G401.6 (cell line): ENCODE measurements around the gene PLXND1.
"Not testable (repeated sequence)": the region's sequence is repeated elsewhere in the genome, so short reads cannot be mapped to it uniquely, and the experiment has no call there.

ENCODE experiments used
- FAIRE-seq: peaks from 2 replicates; lab custom pipeline; 2012; peaks lifted over from hg19 to GRCh38; lab: Jason Lieb, UNC

PLXND1 gene

GRCh38 chr3:129548104-129548965 is 58.1 kb downstream of the PLXND1 start:
- FAIRE-seq: no peak

- no peak for FAIRE-seq
These were observed 59.2 kb downstream of the PLXND1 start for GRCh38 chr3:129547241-129547640.

GRCh38 chr3:129545951-129546350 is 60.5 kb downstream of the PLXND1 start:
- not testable (repeated sequence) for FAIRE-seq

- FAIRE-seq: no peak
These were observed 62.5 kb downstream of the PLXND1 start for GRCh38 chr3:129543999-129544398.

GRCh38 chr3:129543156-129543790 is 63.2 kb downstream of the PLXND1 start, which contains the start of gene H1-8:
H1-8 (plus strand) TSS chr3:129543175; CDS start chr3:129543219, 44 bp downstream.
- no peak for FAIRE-seq

- FAIRE-seq: no peak
These were observed 63.7 kb downstream of the PLXND1 start for GRCh38 chr3:129542747-129543146.

GRCh38 chr3:129540776-129541516 is 65.5 kb downstream of the PLXND1 start:
- FAIRE-seq: no peak

- FAIRE-seq: no peak
These were observed 67.3 kb downstream of the PLXND1 start for GRCh38 chr3:129539206-129539605.

GRCh38 chr3:129536804-129537203 is 69.7 kb downstream of the PLXND1 start:
- no peak for FAIRE-seq

- FAIRE-seq: no peak
These were observed 70.2 kb downstream of the PLXND1 start for GRCh38 chr3:129536374-129536667.

- no peak for FAIRE-seq
These were observed 71.4 kb downstream of the PLXND1 start for GRCh38 chr3:129535075-129535474.

GRCh38 chr3:129534428-129535027 is 71.9 kb downstream of the PLXND1 start:
- no peak for FAIRE-seq

- FAIRE-seq: no peak
These were observed 73.1 kb downstream of the PLXND1 start for GRCh38 chr3:129533406-129533805.

- no peak for FAIRE-seq
These were observed 74.2 kb downstream of the PLXND1 start for GRCh38 chr3:129532261-129532660.

- no peak for FAIRE-seq
These were observed 74.8 kb downstream of the PLXND1 start for GRCh38 chr3:129531699-129532098.

GRCh38 chr3:129530821-129531220 is 75.7 kb downstream of the PLXND1 start:
- FAIRE-seq: no peak

- FAIRE-seq: no peak
These were observed 76.2 kb downstream of the PLXND1 start for GRCh38 chr3:129530251-129530791.

- FAIRE-seq: no peak
These were observed 76.9 kb downstream of the PLXND1 start for GRCh38 chr3:129529436-129530210.

GRCh38 chr3:129528589-129529100 is 77.8 kb downstream of the PLXND1 start, which contains the start of gene RHO:
RHO (plus strand) TSS chr3:129528639; CDS start chr3:129528734, 95 bp downstream.
- FAIRE-seq: no peak

- FAIRE-seq: no peak
These were observed 79.2 kb downstream of the PLXND1 start for GRCh38 chr3:129527262-129527661.
